ENCODE data around the gene CYP27C1. TPM values are rescaled to one million over a fixed set of nuclear protein-coding genes. Genes with fewer than 3 reads are reported as not detected.

The CYP27C1 gene
- total RNA-seq, 1 experiment from 2014 or later, result not detected

- ATAC-seq (no peak), DNase-seq (ENCODE audit: low read depth, low spot score) (no peak)
- Histone ChIP-seq H4K20me1 (ENCODE audit: insufficient read depth) (no peaks in the 10 kb centered on the region), H3K27ac (ENCODE audit: low read depth, low read length) (no peak overlapping the region), H3K4me3 (replicated peaks in 1 of 2; ENCODE audit: low read depth in 1 of 2, low read length in 2 of 2) (no peak overlapping the region), H3K79me2 (ENCODE audit: insufficient read depth, low read length) (no peaks in the 10 kb centered on the region), H3K4me2 (ENCODE audit: low read length) (no peak overlapping the region), H3K9me3 (ENCODE audit: control insufficient read depth in 1 of 2, insufficient read depth in 1 of 2, low read depth in 1 of 2, low read length in 2 of 2) (no peaks in the 10 kb centered on the region), H3K9me2 (ENCODE audit: insufficient read depth) (no peaks in the 10 kb centered on the region), H3K9ac (ENCODE audit: low read length) (no peak overlapping the region), H3K27me3 (ENCODE audit: insufficient read depth, low read length) (no peaks in the 10 kb centered on the region), H3K4me1 (ENCODE audit: control insufficient read depth in 1 of 2, insufficient read depth in 2 of 2, low read length in 2 of 2) (no peaks in the 10 kb centered on the region), H3K36me3 (ENCODE audit: control insufficient read depth in 1 of 2, insufficient read depth in 2 of 2, low read length in 2 of 2) (no peaks in the 10 kb centered on the region), H2AFZ (ENCODE audit: low read depth, low read length, poor library complexity, severe bottlenecking) (no peak overlapping the region)
- BruUV-seq (replicated peaks), result no TSS peak
- POLR2A ChIA-PET, result no interaction called here
- intact Hi-C loops (cut with micrococcal nuclease), result no loop called here
- TF ChIP-seq JUND (IDR thresholded peaks at IDR 0.05), result no peak
- no peak for TF ChIP-seq SIN3A (IDR thresholded peaks at IDR 0.05; ENCODE audit: low read depth)
- no peak for TF ChIP-seq SP1 (IDR thresholded peaks at IDR 0.05; ENCODE audit: low read depth)
- TF ChIP-seq POLR2AphosphoS5 (IDR thresholded peaks at IDR 0.05; ENCODE audit: low read depth, low read length), result no peak
- no peak for TF ChIP-seq CEBPB (IDR thresholded peaks at IDR 0.05; ENCODE audit: low read depth)
- no peak for TF ChIP-seq ZNF274 (IDR thresholded peaks at IDR 0.05; ENCODE audit: low read depth, low read length)
- TF ChIP-seq, protein P1, sequence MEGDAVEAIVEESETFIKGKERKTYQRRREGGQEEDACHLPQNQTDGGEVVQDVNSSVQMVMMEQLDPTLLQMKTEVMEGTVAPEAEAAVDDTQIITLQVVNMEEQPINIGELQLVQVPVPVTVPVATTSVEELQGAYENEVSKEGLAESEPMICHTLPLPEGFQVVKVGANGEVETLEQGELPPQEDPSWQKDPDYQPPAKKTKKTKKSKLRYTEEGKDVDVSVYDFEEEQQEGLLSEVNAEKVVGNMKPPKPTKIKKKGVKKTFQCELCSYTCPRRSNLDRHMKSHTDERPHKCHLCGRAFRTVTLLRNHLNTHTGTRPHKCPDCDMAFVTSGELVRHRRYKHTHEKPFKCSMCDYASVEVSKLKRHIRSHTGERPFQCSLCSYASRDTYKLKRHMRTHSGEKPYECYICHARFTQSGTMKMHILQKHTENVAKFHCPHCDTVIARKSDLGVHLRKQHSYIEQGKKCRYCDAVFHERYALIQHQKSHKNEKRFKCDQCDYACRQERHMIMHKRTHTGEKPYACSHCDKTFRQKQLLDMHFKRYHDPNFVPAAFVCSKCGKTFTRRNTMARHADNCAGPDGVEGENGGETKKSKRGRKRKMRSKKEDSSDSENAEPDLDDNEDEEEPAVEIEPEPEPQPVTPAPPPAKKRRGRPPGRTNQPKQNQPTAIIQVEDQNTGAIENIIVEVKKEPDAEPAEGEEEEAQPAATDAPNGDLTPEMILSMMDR (IDR thresholded peaks at IDR 0.05 in 2 of 3, conservative IDR thresholded peaks at IDR 0.05 in 1 of 3; ENCODE audit: borderline replicate concordance in 1 of 3, insufficient read depth in 1 of 3, low read depth in 2 of 3, low read length in 2 of 3), result no peak
- TF ChIP-seq RAD21 (IDR thresholded peaks at IDR 0.05; ENCODE audit: low read depth), result no peak
- no peak for TF ChIP-seq CBX3 (IDR thresholded peaks at IDR 0.05; ENCODE audit: low read depth)
- no peak for TF ChIP-seq MAX (IDR thresholded peaks at IDR 0.05)
- no peak for TF ChIP-seq ELF1 (IDR thresholded peaks at IDR 0.05; ENCODE audit: borderline replicate concordance, low read depth)
- RAD21 ChIA-PET (ENCODE audit: low non-redundant PET in 1 of 2, low total read pairs in 2 of 2, uncharacterized antibody in 2 of 2, unreplicated experiment in 2 of 2), result no interaction called here
- CTCF ChIA-PET, result no interaction called here
These were observed 85.0 kb downstream of the CYP27C1 start for GRCh38 chr2:127134833-127135830.
